ENCODE measurements around the gene POLE4. TPM values are rescaled to one million over a fixed set of nuclear protein-coding genes. Genes with fewer than 3 reads are reported as not detected.

POLE4 gene
- total and polyA plus RNA-seq, 9 of the 15 experiments (the other 6 are each of a cell fraction or from before 2014, with no cell fraction given), result 25.7 to 73.7 (median 57.3) TPM

DNA sequence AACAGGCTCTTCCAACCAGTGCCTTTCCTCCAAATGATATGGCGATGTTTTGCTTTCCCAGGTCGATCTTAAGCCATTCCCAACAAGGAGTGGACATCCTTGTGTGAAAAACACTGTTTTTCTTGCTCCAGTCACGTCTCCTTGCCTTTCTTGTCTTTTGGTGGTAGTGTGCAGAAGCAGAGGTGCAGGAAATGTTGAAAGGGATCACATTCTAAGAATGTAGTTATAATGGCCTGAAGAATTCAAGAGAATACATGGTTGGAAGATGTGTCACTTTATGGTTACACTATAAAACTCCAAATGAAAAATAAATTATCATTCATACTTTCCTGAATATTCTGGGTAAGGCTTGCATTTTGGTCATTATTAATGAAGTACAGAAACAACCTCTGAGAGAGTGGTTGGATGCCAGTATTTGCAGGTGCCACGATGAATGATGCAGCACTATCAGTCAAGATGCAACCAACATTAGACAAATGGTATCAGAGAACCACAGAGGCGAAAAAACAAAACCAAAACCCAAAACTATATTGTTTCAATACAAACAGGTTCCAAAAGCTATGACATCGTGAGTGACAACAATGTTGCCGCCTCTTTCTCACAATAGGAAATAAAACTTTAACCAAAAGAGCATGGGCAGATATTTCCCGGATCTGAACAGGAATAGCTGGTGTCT, 27.5 kb upstream of the POLE4 start:
- Histone ChIP-seq H3K4me3 (no peak overlapping the region), H3K36me3 (ENCODE audit: control insufficient read depth, insufficient read depth, low read length) (no peaks in the 10 kb centered on the region; the same call in 2 of the 3 replicates), H4K20me1 (replicated peaks; ENCODE audit: control insufficient read depth, insufficient read depth, low read length) (0 out of 2 replicates have a peak, but pooled peaks cover 3% of the 10 kb centered on the region), H3K27ac (ENCODE audit: extremely low read depth, low read depth, low read length) (no peak overlapping the region), H3K9ac (ENCODE audit: insufficient read depth in 1 of 2, low read depth in 2 of 2, low read length in 2 of 2) (no peak overlapping the region), H3K9me1 (ENCODE audit: control insufficient read depth, insufficient read depth, low read length) (no peaks in the 10 kb centered on the region), H3K79me2 (ENCODE audit: control insufficient read depth, insufficient read depth, low read length) (no peaks in the 10 kb centered on the region), H3K27me3 (ENCODE audit: control insufficient read depth in 2 of 2, insufficient read depth in 2 of 2, low read length in 2 of 2) (no peaks in the 10 kb centered on the region), H2AFZ (ENCODE audit: low read depth, low read length) (no peak overlapping the region), H3K4me2 (ENCODE audit: insufficient read depth, low read length) (no peak overlapping the region), H3K4me1 (replicated peaks in 1 of 2; ENCODE audit: control insufficient read depth in 2 of 2, insufficient read depth in 2 of 2, low read length in 2 of 2) (peaks cover 0 to 1% of the 10 kb centered on the region in 2 experiments; a peak in 2 of 5 replicates), H3K9me3 (replicated peaks; ENCODE audit: control insufficient read depth, insufficient read depth, low read depth, low read length) (no peaks in the 10 kb centered on the region)
- WGBS (ENCODE audit: insufficient coverage, low coverage, missing lambda C conversion rate), result 27% methylated on average over 8 of the region's 8 CpGs
- no peak for FAIRE-seq
- DNase-seq (ENCODE audit: extremely low read depth in 1 of 4, low spot score in 3 of 4), result no peak
- ChIA-PET CTCF (ENCODE audit: low intra/inter-chr PET ratio) (no interaction called here), POLR2A (interaction anchor here (0.7 kb wide), 1 partner anchor 848 kb away, joined by 3 read pairs; no protein-coding TSS in a partner anchor)
- no peak for TF ChIP-seq PHF8 (IDR thresholded peaks at IDR 0.05; ENCODE audit: borderline replicate concordance, low read length)
- TF ChIP-seq, protein P1, sequence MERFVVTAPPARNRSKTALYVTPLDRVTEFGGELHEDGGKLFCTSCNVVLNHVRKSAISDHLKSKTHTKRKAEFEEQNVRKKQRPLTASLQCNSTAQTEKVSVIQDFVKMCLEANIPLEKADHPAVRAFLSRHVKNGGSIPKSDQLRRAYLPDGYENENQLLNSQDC (CRISPR knock-in tag; IDR thresholded peaks at IDR 0.05), result no peak
- TF ChIP-seq, protein P2, sequence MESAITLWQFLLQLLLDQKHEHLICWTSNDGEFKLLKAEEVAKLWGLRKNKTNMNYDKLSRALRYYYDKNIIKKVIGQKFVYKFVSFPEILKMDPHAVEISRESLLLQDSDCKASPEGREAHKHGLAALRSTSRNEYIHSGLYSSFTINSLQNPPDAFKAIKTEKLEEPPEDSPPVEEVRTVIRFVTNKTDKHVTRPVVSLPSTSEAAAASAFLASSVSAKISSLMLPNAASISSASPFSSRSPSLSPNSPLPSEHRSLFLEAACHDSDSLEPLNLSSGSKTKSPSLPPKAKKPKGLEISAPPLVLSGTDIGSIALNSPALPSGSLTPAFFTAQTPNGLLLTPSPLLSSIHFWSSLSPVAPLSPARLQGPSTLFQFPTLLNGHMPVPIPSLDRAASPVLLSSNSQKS (CRISPR knock-in tag; IDR thresholded peaks at IDR 0.05), result no peak
- TF ChIP-seq, protein P3, sequence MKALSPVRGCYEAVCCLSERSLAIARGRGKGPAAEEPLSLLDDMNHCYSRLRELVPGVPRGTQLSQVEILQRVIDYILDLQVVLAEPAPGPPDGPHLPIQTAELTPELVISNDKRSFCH (CRISPR knock-in tag; IDR thresholded peaks at IDR 0.05), result no peak
- TF ChIP-seq, protein P3 (tag; IDR thresholded peaks at IDR 0.05), result no peak
- TF ChIP-seq, protein P4, sequence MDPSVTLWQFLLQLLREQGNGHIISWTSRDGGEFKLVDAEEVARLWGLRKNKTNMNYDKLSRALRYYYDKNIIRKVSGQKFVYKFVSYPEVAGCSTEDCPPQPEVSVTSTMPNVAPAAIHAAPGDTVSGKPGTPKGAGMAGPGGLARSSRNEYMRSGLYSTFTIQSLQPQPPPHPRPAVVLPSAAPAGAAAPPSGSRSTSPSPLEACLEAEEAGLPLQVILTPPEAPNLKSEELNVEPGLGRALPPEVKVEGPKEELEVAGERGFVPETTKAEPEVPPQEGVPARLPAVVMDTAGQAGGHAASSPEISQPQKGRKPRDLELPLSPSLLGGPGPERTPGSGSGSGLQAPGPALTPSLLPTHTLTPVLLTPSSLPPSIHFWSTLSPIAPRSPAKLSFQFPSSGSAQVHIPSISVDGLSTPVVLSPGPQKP (CRISPR knock-in tag; IDR thresholded peaks at IDR 0.05), result no peak
- TF ChIP-seq ZBED1 (IDR thresholded peaks at IDR 0.05), result no peak
- TF ChIP-seq MAZ (CRISPR knock-in tag; conservative IDR thresholded peaks at IDR 0.05 in 1 of 2, IDR thresholded peaks at IDR 0.05 in 1 of 2), result no peak
- TF ChIP-seq NFIX (CRISPR knock-in tag; IDR thresholded peaks at IDR 0.05; ENCODE audit: low read depth), result no peak
- TF ChIP-seq, protein P5, sequence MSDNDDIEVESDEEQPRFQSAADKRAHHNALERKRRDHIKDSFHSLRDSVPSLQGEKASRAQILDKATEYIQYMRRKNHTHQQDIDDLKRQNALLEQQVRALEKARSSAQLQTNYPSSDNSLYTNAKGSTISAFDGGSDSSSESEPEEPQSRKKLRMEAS (CRISPR knock-in tag; IDR thresholded peaks at IDR 0.05), result no peak
- TF ChIP-seq, protein P6, sequence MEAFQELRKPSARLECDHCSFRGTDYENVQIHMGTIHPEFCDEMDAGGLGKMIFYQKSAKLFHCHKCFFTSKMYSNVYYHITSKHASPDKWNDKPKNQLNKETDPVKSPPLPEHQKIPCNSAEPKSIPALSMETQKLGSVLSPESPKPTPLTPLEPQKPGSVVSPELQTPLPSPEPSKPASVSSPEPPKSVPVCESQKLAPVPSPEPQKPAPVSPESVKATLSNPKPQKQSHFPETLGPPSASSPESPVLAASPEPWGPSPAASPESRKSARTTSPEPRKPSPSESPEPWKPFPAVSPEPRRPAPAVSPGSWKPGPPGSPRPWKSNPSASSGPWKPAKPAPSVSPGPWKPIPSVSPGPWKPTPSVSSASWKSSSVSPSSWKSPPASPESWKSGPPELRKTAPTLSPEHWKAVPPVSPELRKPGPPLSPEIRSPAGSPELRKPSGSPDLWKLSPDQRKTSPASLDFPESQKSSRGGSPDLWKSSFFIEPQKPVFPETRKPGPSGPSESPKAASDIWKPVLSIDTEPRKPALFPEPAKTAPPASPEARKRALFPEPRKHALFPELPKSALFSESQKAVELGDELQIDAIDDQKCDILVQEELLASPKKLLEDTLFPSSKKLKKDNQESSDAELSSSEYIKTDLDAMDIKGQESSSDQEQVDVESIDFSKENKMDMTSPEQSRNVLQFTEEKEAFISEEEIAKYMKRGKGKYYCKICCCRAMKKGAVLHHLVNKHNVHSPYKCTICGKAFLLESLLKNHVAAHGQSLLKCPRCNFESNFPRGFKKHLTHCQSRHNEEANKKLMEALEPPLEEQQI (IDR thresholded peaks at IDR 0.05), result no peak
- no peak for TF ChIP-seq TAL1 (IDR thresholded peaks at IDR 0.05)
- no peak for TF ChIP-seq GTF2A2 (tag; IDR thresholded peaks at IDR 0.05)
- no peak for ATAC-seq
- in situ Hi-C loops (cut with MboI), result no loop called here
- no TSS peak for BruUV-seq (replicated peaks)
- intact Hi-C loops (cut with micrococcal nuclease), result no loop called here

Data from K562 (cell line).